ENCODE results near the gene ATP6V1F. TPM values are rescaled to one million over a fixed set of nuclear protein-coding genes. Genes with fewer than 3 reads are reported as not detected.

ATP6V1F gene
- total RNA-seq, 1 donor from 2014 or later, result 180 TPM

DNA sequence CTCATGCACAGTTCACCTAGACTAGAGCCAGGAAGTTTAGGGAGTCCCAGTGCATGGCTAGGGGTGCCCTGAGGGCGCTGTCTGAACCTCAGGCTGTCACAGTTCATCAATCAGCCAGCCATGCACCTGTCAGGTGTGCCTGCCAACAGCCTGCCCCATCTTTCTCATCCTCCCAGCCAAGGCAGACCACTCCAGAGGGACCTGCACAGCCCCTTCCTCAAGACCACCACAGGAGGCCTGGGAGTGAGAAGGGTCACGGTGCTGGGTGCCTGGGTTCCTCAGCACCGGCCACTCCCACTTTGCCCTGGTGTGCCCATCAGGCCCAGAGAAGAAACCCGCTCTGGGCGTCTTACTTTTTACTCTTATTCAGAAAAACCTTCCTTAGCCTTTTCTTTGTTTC, 8.4 kb downstream of the ATP6V1F start:
- H3K27ac ChIP-seq, result no peak overlapping the region
- intact Hi-C loops (cut with DNase I), result no loop called here
- peaks cover 8% of the 10 kb centered on the region for H3K4me1 ChIP-seq
- no peak overlapping the region for H3K4me3 ChIP-seq
- no peaks in the 10 kb centered on the region for H3K9me3 ChIP-seq
- TF ChIP-seq, protein P1, sequence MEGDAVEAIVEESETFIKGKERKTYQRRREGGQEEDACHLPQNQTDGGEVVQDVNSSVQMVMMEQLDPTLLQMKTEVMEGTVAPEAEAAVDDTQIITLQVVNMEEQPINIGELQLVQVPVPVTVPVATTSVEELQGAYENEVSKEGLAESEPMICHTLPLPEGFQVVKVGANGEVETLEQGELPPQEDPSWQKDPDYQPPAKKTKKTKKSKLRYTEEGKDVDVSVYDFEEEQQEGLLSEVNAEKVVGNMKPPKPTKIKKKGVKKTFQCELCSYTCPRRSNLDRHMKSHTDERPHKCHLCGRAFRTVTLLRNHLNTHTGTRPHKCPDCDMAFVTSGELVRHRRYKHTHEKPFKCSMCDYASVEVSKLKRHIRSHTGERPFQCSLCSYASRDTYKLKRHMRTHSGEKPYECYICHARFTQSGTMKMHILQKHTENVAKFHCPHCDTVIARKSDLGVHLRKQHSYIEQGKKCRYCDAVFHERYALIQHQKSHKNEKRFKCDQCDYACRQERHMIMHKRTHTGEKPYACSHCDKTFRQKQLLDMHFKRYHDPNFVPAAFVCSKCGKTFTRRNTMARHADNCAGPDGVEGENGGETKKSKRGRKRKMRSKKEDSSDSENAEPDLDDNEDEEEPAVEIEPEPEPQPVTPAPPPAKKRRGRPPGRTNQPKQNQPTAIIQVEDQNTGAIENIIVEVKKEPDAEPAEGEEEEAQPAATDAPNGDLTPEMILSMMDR (IDR thresholded peaks at IDR 0.05), result no peak
- DNase-seq (no peak), ATAC-seq (no peak)
- no peaks in the 10 kb centered on the region for H3K36me3 ChIP-seq
- H3K27me3 ChIP-seq, result peaks cover 11% of the 10 kb centered on the region

DNA sequence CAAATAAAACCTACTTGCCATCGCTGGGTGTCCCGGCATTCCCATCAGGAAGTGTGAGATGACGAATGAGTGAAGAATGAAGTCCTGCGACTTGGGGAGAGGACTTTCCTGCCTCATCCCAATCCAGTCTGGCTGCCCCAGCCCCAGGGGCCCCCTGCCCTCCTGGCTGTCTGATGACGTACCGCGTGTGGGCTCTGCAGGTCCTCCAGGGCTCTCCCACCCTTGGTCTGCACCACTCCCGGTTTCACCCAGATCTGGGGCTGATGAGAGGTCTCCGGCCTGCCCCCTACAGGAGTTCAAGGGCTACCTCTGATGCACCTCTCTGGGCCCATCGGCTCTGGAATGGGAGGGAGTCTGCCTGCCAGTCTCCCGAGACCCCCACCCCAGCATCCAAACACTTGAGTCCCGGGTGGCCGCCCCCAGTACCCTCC, 9.8 kb downstream of the ATP6V1F start:
- intact Hi-C loops (cut with DNase I), result no loop called here
- ATAC-seq (no peak), DNase-seq (no peak)

DNA sequence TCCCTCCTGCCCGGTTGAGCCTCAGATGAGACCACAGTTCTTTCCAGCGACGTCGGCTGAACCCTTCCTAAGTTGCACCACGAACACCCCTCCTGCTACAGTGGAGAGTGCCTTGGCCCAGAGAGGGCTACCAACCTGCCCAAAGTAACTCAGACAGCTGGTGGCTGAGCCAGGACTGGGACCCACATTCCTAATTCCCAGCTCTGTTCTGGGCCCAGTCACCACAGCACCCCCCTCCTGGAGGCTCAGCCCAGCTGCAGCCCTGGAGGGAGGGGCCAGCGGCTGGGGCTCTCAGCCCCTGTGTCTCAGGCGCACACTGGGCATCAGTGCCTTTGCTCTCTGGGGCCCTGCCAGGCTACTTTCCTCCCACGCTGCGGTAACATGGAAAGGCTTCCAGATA, 10.6 kb downstream of the ATP6V1F start:
- intact Hi-C loops (cut with DNase I), result no loop called here
- Histone ChIP-seq H3K4me3 (no peak overlapping the region), H3K9me3 (no peaks in the 10 kb centered on the region), H3K27me3 (peaks cover 11% of the 10 kb centered on the region), H3K36me3 (no peaks in the 10 kb centered on the region), H3K4me1 (peaks cover 8% of the 10 kb centered on the region), H3K27ac (no peak overlapping the region)
- DNase-seq, result no peak
- ATAC-seq, result no peak
- TF ChIP-seq, protein P1 (IDR thresholded peaks at IDR 0.05), result no peak

More for the DNA sequence above, 9.8 kb downstream of the ATP6V1F start:
- Histone ChIP-seq H3K36me3 (no peaks in the 10 kb centered on the region), H3K27ac (no peak overlapping the region), H3K4me3 (no peak overlapping the region), H3K9me3 (no peaks in the 10 kb centered on the region), H3K27me3 (peaks cover 11% of the 10 kb centered on the region), H3K4me1 (peaks cover 8% of the 10 kb centered on the region)
- TF ChIP-seq, protein P1 (IDR thresholded peaks at IDR 0.05), result no peak

DNA sequence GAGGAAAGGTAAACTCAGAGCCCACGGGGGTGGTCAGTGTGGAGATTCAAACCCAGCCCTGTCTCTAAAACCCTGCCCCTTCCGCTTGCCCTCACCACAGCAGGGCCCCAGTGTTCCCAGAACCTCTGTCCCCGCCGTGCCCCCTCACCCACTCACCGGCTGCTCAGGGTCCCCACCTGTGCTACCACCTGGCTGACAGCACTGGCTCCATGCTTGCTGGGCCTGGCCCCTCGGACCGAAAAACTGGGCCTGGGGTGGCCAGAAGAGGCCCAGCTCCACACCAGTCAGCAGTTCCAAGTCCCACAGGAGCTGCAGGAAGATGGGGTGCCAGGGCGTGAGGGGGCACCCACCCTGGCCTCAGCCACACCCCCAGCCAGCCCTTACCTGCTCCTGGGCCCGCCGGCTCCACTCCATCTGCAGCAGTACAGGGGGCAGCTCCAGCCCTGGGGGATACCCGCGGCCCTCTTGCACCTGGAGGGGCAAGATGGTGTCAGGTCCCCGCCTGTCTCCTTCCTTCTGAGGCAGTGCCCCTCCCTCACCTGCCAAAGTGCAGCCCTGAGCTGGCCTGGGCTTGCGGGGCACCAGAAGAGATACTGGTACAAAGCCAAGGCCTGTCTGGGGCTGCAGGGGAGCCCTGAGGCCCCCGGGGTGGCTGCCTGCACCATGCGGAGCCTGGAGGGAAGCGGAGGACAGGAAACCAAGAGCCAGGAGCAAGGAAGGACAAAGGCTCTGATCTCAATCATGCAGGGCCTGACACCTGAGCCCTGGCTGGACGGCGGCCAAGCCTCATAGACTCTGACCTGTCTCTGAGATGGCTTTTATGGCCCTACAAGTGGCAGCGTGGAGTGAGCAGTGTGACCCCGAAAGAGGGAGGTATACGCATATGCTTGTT, 11.7 kb downstream of the ATP6V1F start:
- Histone ChIP-seq H3K36me3 (no peaks in the 10 kb centered on the region), H3K27ac (no peak overlapping the region), H3K9me3 (no peaks in the 10 kb centered on the region), H3K4me1 (peaks cover 8% of the 10 kb centered on the region), H3K27me3 (peaks cover 11% of the 10 kb centered on the region), H3K4me3 (no peak overlapping the region)
- DNase-seq (no peak), ATAC-seq (no peak)
- TF ChIP-seq, protein P1 (IDR thresholded peaks at IDR 0.05), result no peak
- intact Hi-C loops (cut with DNase I), result no loop called here

DNA sequence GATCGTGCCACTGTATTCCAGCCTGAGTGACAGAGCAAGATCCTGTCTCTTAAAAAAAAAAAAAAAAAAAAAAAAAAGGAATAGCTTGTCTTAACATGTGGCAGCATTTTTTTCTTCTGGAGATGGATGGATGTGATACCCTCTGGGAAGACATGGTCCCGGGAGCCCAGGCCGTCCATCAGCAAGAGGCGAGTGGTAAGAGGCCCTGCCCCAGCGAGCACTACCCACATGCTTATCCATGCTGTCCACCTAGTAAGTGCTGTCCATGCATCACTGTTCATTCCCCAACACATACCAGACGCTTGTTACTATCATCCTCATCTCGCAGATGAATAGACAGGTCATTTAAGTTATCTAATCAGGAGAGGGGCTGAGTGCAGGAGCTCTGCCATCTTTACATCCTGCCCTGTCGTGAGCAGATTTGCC, 12.9 kb downstream of the ATP6V1F start:
- peaks cover 3% of the 10 kb centered on the region for H3K27me3 ChIP-seq
- H3K27ac ChIP-seq, result no peak overlapping the region
- ATAC-seq (no peak), DNase-seq (peak; percentile 26)
- no peaks in the 10 kb centered on the region for H3K36me3 ChIP-seq
- H3K9me3 ChIP-seq, result no peaks in the 10 kb centered on the region
- no peak overlapping the region for H3K4me3 ChIP-seq
- TF ChIP-seq, protein P1 (IDR thresholded peaks at IDR 0.05), result no peak
- intact Hi-C loops (cut with DNase I), result no loop called here
- H3K4me1 ChIP-seq, result no peaks in the 10 kb centered on the region

Measured in upper lobe of right lung (tissue), 1 donor.